Activated CD8-positive, alpha-beta memory T cell treated with anti-CD3 and anti-CD28 coated beads, Interleukin-2, amount 10 ng/mL, durations not matched to agents 7 days and 5 days (primary cell): Measurements from ENCODE around the gene MTCL1. TPM values are rescaled to one million over a fixed set of nuclear protein-coding genes. Genes with fewer than 3 reads are reported as not detected.

Experiments
- ATAC-seq: fragments of 150-1000 bp; cut with Tn5 transposase; one replicate; pipeline ENCODE4 v1.10.0; 2021; ENCODE audit warnings: moderate library complexity
- CTCF ChIA-PET: fragments of 350-600 bp; sonication (Branson Sonifier 250); formaldehyde crosslinking; loops from one replicate; lab custom pipeline; 2021; ENCODE audit warnings: antibody characterized with exemption; lab: Charles Lee
- DNase-seq: peaks from one replicate; pipeline ENCODE4 v3.0.0-alpha.2; 2020
- H3K27ac Mint-ChIP-seq: one replicate; pipeline ENCODE4 v1.8.0; 2021; ENCODE audit warnings: mild to moderate bottlenecking, mixed read lengths
- H3K27me3 Mint-ChIP-seq: one replicate; pipeline ENCODE4 v1.8.0; 2021; ENCODE audit warnings: mixed read lengths
- H3K36me3 Mint-ChIP-seq: one replicate; pipeline ENCODE4 v1.8.0; 2021; ENCODE audit warnings: mild to moderate bottlenecking, mixed read lengths
- H3K4me1 Mint-ChIP-seq: one replicate; pipeline ENCODE4 v1.8.0; 2021; ENCODE audit warnings: mixed read lengths
- H3K4me3 Mint-ChIP-seq: one replicate; pipeline ENCODE4 v1.8.0; 2021; ENCODE audit warnings: mild to moderate bottlenecking, moderate library complexity, mixed read lengths
- H3K9me3 Mint-ChIP-seq: one replicate; pipeline ENCODE4 v1.8.0; 2022; ENCODE audit warnings: low read depth, mixed read lengths
- total RNA-seq, 2 experiments: library from RNA; stranded (reverse); gene quantifications; one replicate each; pipeline ENCODE4 v1.2.3, GENCODE V29; 2021

The MTCL1 gene
- total RNA-seq, 2 experiments from 2014 or later, result 0.41 to 0.59 TPM

DNA sequence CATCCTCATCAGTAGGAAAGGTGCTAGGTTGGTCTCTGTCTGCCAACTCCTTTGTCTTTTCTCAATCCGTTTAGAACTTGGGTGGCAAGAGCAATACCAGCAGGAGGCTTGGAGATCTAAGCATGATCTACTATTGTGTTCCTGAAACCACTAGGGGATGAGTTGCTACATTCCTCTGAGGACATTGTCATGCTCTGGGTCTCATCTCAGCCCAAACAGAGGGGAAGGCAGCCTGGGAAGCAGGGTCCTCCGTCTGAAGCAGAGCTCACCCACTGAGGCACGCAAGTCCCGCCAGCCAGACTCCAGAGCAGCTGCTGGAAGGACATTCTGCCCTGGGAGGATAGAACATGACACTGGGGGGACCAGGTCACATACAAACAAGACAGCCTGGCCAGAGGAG lies 162.9 kb downstream of the MTCL1 start:
- H3K27ac Mint-ChIP-seq, result no peak overlapping the region
- no peak for ATAC-seq
- no peaks in the 10 kb centered on the region for H3K36me3 Mint-ChIP-seq
- CTCF ChIA-PET, result no interaction called here
- DNase-seq, result no peak
- H3K4me3 Mint-ChIP-seq, result no peak overlapping the region
- H3K4me1 Mint-ChIP-seq, result no peaks in the 10 kb centered on the region
- no peaks in the 10 kb centered on the region for H3K9me3 Mint-ChIP-seq
- no peaks in the 10 kb centered on the region for H3K27me3 Mint-ChIP-seq

DNA sequence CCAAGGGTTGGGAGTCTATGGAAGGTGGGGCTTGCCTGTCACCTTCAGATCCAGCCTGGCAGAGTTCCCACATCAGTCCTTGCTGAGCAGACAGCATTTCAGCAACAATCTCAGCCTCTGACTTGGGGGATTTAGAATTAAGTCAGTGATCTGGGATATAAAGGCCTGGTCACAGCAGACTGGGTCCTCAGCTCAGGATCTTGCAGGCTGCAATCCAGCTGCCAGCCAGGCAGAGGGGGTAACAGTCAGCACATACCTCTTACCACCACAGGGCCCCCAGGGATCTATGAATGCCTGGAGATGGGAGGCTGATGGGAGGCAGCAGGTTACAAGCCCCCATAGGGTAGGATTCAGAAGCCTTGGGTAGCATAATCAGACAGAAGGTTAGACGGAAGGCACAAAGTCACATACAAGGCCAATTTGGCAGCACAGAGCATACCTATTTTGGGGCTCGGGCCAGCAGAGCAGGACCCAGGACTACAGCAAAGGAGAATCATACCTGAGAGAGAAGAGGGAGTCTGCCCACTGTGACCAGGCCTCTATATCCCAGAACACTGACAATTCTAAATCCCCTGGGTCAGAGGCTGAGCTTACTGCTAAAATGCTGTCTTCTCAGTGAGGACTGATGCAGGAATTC lies 163.5 kb downstream of the MTCL1 start:
- H3K36me3 Mint-ChIP-seq, result no peaks in the 10 kb centered on the region
- no peak for ATAC-seq
- H3K4me1 Mint-ChIP-seq, result no peaks in the 10 kb centered on the region
- H3K4me3 Mint-ChIP-seq, result no peak overlapping the region
- H3K27ac Mint-ChIP-seq, result no peak overlapping the region
- DNase-seq, result no peak
- no peaks in the 10 kb centered on the region for H3K9me3 Mint-ChIP-seq
- H3K27me3 Mint-ChIP-seq, result no peaks in the 10 kb centered on the region
- CTCF ChIA-PET, result no interaction called here

DNA sequence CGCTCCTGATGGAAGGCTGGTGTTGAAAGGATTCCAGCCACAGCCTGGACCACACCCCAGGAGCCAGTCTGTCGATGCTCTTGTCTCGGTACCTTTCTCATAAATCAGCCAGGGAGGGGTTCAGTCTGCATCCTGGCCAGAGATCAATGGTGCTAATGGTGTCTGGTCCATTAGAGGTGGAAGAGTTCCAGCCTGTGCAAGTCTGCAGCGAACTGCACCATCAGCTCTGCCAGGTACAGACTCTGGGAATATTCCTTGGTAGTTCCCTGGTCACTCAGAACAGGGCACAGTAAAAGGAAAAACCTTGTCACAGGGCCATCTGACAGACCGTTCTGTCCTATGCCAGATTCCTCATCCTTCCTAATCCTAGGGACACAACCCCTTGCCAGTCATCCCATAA lies 164.3 kb downstream of the MTCL1 start:
- H3K27me3 Mint-ChIP-seq, result no peaks in the 10 kb centered on the region
- no peaks in the 10 kb centered on the region for H3K4me1 Mint-ChIP-seq
- H3K27ac Mint-ChIP-seq, result no peak overlapping the region
- no peaks in the 10 kb centered on the region for H3K36me3 Mint-ChIP-seq
- CTCF ChIA-PET, result no interaction called here
- no peak for DNase-seq
- H3K4me3 Mint-ChIP-seq, result no peak overlapping the region
- no peak for ATAC-seq
- no peaks in the 10 kb centered on the region for H3K9me3 Mint-ChIP-seq

DNA sequence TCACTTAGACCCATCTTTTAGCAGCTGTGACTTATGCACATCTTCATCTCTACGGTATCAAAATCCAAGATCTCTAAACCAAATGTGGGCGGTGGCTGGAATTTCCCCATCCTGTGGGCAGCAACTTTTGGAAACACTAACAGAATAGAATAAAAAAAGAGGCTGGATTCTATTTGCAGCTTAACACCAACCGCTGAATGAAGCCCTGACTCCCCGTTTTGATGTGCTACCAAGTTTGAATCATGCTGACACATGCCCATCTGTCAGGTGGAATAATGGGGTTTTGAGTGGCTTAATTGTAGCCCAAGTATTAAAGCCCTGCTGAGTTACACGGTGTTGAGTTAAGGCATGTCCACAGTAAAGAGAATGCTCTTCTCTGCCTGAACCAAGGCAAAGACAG lies 165.2 kb downstream of the MTCL1 start:
- H3K9me3 Mint-ChIP-seq, result no peaks in the 10 kb centered on the region
- H3K27ac Mint-ChIP-seq, result no peak overlapping the region
- no peaks in the 10 kb centered on the region for H3K27me3 Mint-ChIP-seq
- H3K36me3 Mint-ChIP-seq, result no peaks in the 10 kb centered on the region
- DNase-seq, result no peak
- no peak overlapping the region for H3K4me3 Mint-ChIP-seq
- CTCF ChIA-PET, result no interaction called here
- ATAC-seq, result no peak
- no peaks in the 10 kb centered on the region for H3K4me1 Mint-ChIP-seq

DNA sequence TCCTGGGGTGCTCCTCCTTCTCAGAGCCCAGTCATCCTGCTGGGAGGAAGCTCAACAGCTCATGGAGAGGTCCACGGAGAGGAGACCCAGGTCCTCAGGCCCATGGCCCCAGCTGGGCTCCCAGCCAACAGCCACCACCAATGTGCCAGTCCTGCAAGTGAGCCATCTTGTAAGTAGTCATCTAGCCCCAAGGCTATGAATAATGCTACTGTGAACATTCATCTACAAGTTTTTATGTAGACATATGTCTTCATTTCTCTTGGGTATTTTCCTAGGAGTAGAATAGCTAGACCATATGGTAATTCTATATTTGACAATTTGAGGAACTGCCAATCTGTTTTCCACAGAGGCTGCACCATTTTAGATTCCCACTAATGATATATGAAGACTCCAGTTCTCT lies 166.1 kb downstream of the MTCL1 start:
- Mint-ChIP-seq H3K4me3 (no peak overlapping the region), H3K27ac (no peak overlapping the region)

DNA sequence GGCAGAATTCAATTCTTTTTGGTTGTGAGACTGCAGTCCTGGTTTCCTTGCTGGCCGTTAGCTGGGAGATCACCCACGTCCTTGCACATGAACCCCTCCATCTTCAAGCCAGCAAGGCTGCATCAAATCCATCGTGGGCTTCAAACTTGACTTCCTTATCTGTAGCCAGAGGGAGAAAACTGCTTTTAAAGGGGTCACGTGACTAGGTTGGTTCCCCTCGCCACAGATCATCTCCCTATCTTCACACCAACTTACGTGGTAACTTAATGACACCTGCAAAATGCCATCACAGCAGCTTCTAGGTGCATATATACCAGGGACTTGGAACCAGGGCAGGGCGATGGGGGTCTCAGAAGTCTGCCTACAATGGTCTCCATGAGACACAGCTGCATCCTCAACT lies 169.5 kb downstream of the MTCL1 start:
- DNase-seq (no peak), ATAC-seq (no peak)
- Mint-ChIP-seq H3K4me3 (no peak overlapping the region), H3K27ac (no peak overlapping the region), H3K9me3 (no peaks in the 10 kb centered on the region), H3K36me3 (no peaks in the 10 kb centered on the region), H3K4me1 (no peaks in the 10 kb centered on the region), H3K27me3 (peaks cover 3% of the 10 kb centered on the region)
- CTCF ChIA-PET, result no interaction called here

More for the DNA sequence above, 166.1 kb downstream of the MTCL1 start:
- no peaks in the 10 kb centered on the region for H3K9me3 Mint-ChIP-seq
- H3K36me3 Mint-ChIP-seq, result no peaks in the 10 kb centered on the region
- CTCF ChIA-PET, result interaction anchor here (0.7 kb wide), 1 partner anchor 106 kb away, joined by 3 read pairs; no protein-coding TSS in a partner anchor
- H3K4me1 Mint-ChIP-seq, result no peaks in the 10 kb centered on the region
- DNase-seq, result no peak
- no peaks in the 10 kb centered on the region for H3K27me3 Mint-ChIP-seq
- ATAC-seq, result no peak

DNA sequence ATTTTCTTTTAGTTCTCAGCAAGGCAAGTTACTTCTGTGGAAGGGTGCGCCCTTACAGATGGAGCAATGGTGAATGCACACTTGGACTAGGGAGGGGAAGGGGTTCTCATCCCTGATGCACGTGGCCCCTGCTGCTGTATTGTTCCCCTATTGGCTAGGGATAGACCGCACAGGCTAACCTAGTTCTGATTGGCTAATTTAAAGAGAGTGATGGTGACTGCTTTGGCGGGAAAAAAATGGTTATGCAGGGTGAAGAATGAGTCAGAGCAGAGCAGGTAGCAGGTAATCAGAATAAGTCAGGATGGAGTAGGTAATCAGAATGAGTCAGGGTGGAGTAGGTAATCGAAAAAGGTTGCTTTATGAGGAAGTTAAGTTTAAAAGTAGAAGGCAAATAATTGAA lies 171.5 kb downstream of the MTCL1 start:
- DNase-seq, result no peak
- H3K36me3 Mint-ChIP-seq, result no peaks in the 10 kb centered on the region
- H3K4me1 Mint-ChIP-seq, result no peaks in the 10 kb centered on the region
- no peaks in the 10 kb centered on the region for H3K9me3 Mint-ChIP-seq
- H3K4me3 Mint-ChIP-seq, result no peak overlapping the region
- CTCF ChIA-PET, result no interaction called here
- H3K27ac Mint-ChIP-seq, result no peak overlapping the region
- ATAC-seq, result no peak
- H3K27me3 Mint-ChIP-seq, result peaks cover 3% of the 10 kb centered on the region

DNA sequence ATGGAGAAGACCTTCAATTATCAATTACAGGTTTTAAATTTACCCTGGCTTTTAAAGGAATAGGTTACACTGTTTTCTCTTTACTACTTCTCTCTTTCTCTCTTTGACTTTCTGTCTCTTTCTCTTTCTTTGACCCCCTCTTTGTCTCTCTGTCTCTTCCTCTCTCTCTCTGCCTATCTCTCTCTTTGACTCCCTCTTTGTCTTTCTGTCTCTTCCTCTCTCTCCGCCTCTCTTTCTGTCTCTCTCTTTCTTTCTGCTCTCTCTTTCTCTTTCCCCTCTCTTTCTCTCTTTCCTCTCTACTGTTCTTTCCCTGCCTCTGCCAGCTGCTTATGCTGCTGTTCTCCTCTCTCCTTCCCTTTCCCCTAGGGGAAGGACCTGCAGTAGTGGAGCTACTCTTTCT lies 175.7 kb downstream of the MTCL1 start:
- Mint-ChIP-seq H3K9me3 (peaks cover 7% of the 10 kb centered on the region), H3K36me3 (peaks cover 2% of the 10 kb centered on the region), H3K4me3 (no peak overlapping the region), H3K27me3 (peaks cover 3% of the 10 kb centered on the region), H3K4me1 (no peaks in the 10 kb centered on the region), H3K27ac (no peak overlapping the region)
- CTCF ChIA-PET, result interaction anchor here (0.9 kb wide), 1 partner anchor 107 kb away, joined by 3 read pairs; no protein-coding TSS in a partner anchor
- no peak for ATAC-seq
- DNase-seq, result no peak

Other genes with a start within 250 kb of the MTCL1 start
- gene RAB12, start 96.1 kb upstream of the MTCL1 start, total RNA-seq, result 10 to 100 TPM; 13.6 to 15.2 TPM